NCI-H2196 treated with DMSO at 0.1 percent for 48 hours (cell line): Measurements from ENCODE around the gene RNF130.
A peak's percentile ranks its signal among the peaks of the same experiment; 100 is the strongest.

ENCODE experiments used
- DNase-seq: peaks from one replicate; lab custom pipeline; 2025; ENCODE audit not compliant: unreplicated experiment; lab: John Stamatoyannopoulos, UW

Gene RNF130, protein sequence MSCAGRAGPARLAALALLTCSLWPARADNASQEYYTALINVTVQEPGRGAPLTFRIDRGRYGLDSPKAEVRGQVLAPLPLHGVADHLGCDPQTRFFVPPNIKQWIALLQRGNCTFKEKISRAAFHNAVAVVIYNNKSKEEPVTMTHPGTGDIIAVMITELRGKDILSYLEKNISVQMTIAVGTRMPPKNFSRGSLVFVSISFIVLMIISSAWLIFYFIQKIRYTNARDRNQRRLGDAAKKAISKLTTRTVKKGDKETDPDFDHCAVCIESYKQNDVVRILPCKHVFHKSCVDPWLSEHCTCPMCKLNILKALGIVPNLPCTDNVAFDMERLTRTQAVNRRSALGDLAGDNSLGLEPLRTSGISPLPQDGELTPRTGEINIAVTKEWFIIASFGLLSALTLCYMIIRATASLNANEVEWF

DNA sequence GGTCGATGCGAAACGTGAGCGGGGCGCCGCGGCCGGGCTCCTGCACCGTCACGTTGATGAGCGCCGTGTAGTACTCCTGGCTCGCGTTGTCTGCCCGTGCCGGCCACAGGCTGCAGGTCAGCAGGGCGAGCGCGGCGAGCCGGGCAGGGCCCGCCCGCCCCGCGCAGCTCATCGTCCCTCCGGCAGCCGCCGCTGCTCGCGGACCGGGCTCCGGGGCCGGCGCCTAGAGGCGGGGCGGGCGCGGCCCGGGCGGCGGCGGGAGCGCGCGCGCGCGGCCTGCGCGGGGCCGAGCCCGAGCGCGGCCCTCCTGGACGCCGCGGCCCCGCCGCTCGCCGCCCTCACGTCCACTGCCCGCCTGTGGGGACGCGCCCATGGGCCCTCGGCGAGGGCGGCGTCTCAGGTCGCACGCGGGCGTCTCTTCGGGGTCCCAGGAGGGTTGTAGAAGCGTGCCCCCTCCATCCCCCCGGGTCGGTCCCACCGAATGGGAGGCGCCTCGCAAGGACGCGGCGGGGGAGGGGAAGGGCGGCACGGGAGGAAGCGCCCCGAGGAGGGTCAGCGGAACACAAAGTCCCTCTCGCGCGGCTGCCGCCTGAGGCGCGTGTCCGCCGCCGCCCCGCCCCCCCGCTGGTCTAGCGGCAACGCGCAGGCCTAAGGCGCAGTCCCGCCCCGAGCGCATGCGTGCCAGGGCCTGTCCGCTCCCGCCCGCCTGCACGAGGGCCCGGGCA is at the start of gene RNF130:
TSS of gene RNF130 (minus strand) at position 229 of the 725 bp plus-strand sequence. CDS start at position 172, 57 bp downstream.
- peak; percentile 90 for DNase-seq

DNA sequence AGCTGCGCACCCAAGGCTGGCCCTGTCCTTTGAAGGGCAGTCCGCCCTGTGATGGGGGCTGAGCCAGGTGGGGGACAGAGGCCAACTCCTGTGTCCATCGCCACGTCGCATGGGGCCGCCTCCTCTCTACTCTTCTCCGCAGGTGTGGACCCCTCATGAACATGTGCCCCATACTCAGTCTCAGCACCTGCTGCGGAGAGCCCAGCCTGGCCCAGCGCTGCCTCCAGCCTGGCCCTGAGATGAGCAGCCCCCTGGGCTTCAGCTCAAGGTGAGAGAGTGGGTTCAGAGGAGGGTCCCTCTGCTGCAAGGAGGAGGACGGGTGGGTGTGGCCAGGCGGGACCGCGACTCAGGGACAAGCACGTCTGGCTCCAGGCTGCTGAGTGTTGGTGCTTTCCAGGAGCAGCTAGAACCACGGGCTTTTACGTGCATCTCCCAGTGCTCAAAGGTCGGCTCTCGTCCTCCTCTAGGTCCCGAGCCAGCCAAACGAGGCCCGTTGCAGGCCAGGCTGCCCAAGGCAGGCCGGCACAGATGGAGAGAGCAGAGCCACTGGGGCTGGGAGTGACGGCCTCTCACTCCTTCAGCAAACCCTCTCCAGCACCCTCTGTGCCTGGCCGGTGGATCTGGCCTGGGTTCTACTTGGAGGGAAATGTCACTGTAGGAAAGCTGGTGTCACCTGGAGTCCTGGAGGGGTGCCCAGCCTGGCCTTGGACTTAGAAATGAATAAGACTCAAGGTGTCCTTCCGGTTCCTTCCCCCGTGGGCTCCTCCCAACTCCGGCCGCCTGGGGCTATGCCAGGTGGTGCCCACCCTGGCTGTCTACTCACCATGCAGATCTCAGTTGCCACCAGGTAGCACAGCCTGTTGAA is 48.9 kb upstream of the RNF130 start:
- DNase-seq: no peak

DNA sequence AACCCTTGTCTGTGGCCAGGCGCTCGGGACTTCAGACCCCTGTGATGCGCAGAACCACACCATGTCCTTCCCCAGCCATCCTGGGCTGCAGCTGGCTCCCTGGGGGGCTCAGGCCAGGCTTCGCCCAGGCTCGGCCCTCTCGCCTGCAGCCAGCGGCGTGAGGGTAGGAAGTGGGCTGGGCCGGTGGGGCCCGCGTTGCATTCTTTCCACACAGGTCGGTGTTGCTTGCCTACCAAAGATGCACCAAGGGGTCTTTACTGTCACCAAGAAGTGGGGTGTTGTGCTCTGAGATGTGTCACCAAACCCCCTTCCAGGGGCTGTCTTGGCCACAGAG is 48.3 kb upstream of the RNF130 start:
- DNase-seq: no peak

DNA sequence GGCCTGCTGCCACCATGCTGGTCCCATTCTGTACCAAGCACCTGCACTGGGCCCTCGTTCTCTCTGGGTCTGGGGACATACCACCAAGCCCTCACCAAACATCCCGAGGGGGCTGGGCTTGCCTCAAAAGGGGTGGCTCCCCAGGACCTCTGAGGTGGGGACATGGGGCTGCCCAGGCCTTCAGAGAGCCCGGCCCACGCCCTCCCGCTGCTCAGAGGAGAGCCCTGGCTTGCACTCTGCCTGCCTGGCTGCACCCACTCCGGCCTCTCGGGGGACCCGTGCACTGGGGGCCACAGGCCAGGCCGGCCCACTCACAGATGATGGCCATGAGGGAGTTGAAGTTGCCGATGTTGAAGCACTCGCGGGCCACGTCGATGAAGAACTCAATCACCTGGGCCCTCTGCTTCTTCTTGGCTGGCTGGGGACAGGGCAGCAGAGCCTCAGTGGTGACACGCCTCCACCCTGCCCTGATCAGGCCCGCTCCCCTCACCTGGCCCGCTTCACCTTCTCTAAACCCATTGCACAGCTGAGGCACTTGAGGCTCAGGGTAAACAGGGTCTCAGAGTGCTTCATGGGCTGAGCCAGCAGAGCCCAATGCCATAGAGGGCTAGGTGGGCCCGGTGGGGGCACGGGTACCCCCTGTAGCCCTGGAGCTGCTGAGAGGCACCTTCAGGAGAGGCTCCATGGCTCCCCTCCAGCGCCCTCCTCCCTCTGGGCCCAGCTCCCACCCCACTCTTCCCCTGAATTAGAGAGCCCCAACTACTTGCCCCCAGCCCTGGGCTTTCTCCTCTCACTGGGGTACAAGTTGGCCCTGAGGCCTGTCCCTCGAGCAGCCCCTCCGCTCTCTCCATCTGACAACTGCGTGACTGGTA is 47.7 kb upstream of the RNF130 start:
- no peak for DNase-seq

DNA sequence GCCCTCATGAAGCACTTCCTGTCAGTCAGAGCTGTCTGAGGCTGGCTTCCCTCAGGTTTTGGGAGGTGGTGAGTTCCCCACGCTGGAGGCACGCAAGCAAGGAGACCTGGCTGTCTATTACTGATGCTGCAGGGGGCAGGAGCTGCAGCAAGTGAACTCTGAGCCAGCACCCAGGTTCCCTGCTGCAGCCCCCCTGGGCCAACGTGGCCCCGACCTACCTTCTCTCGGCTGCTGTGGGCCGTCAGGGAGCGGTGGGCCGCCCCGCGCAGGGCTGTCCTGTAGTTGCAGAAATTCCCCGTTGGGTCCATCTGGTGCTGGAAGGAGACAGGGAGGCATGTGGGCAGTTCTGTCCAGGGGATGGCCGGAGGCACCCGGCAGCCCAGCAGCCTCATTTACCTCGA is 46.8 kb upstream of the RNF130 start:
- no peak for DNase-seq

DNA sequence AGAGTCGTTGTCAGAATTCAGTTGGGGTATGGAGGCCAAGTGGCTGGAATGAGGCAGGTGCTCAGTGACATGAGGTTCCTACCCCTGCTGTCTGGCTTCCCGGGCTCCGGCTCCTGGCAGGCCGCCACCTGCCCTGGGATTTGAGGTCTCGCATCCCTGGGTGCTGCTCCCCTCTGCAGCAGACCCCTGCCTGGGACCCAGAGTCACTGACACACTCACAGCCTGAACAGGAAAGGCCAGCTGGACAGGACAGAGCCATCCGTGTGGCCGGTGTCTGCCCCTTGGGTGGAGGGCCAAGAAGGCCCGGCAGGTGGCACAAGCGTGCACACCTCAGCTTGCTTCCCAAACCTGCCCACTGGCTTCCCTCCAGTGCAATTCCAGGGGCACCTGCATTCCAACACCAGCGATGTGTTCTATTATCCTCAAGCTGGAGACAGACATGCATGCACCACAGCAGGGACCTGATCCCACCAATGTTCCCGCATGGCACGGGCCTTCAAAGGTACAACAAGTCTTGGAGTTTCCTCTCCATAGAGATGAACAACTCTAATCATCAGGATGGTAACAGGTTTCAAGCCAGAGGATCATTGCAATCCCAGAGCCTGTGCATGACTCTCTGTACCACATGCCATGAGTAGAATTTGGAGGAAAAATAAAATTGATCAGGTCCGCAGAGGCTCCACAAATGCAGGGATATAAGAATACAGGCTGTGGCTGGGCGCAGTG is 45.6 kb upstream of the RNF130 start:
- no peak for DNase-seq

DNA sequence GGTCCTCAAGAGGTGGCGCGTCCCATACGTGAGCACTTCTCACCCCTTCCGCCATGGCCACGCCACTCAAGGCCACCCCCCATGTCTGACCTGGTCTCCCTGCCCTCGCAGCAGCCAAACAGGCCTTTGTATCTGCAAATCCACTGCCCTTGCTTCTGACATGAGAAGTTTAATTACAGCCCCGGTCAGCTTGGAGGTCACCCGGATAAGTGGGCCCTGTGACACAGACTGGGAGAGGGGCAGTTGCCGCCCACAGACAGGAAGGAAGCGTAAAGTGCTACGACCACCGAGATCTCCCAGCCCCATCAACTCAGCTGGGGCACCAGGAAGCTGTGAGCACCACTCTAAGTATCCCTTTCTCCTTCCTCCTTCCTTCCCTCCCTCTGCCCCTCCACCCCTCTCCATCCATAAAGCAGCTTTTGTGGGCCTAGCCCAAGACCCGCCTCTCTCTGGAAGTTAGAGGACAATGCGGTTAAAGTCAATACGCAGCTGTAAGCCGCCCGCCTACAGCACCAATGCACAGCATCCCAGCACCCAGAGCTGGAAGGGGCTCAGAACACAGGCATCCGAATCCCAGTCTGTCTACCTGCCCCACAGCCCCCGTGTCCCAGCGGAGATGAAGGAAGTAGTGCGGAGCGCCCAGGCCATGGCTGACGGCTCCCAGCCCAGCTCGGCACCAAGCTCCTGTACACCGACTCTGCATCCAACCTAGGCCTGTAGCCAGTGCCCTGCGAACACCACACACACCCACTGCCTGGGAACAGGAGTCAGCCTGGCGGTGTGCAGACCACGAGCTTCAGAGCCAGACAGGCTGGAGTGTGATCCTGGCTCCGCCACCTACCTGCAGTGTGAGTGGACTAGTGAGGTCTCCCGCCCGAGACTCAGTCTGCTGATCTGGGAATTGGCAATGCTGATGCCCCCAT is 44.8 kb upstream of the RNF130 start:
- DNase-seq: no peak

DNA sequence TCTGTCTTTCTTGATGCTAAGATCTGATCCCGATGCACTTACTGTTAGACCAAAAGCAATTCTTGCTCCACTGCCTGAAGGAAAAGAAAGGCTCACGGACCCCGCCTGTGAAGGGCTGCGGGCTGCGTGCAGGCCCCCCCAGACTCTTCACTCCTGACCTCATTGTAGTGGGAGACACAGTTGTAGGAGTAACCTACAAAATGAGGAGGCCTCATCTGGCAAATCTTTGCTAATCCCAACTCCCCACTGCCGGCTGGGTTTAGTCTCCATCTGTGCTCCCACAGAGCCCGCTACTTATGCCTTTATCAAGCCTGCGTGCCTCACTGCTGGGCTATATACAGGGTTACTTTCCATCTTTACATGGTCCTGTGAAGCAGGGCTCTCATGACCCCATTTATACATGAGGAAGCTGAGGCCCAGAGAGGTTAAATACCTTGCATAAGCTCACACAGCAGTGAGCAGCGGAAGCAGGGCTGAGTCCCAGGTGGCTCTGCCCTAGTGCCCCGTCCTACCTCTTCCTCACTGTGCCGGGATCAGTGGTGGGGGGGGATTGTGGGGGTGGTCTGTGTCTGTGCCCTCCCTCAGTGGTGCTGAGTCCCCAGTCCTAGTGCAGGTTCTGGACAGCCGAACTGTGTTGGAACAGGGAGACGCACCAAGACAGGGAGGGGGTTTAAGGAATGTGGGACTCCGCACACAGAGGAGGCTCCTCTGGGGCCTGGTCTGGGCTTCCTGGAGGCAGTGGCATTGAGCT is 43.9 kb upstream of the RNF130 start:
- DNase-seq: no peak

DNA sequence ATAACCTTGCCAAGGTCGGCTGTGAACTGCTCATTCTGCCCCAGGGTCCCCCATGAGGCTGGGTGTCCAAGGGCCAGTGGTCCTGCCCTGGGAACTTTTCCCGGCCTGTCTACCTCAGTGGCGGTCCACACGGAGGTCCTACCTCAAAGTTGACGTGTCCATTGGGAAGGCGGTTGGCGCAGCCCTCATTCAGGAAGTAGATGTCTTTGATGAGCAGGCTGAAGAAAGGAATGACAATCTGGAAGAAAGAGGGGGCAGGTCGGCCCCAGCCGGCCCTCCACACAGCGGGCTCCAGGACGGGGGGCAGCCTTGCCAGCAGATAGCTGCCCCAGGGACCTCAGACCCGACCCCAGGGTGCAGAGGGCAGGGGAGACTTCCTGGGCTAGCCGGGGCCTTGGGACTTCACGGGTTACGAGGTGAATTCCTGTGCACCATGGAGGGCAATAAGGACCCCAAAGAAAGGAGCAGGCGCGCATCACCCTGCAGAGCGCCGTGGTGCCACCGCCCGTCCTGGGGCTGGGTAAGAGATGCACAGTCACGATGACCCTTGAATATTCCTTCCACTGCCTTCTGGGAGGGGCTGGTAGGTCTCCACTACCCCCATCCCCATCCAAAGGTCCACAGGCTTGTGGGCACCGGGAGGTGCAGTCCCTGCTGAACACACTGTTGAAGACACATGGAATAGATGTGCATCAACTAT is 42.9 kb upstream of the RNF130 start:
- no peak for DNase-seq

DNA sequence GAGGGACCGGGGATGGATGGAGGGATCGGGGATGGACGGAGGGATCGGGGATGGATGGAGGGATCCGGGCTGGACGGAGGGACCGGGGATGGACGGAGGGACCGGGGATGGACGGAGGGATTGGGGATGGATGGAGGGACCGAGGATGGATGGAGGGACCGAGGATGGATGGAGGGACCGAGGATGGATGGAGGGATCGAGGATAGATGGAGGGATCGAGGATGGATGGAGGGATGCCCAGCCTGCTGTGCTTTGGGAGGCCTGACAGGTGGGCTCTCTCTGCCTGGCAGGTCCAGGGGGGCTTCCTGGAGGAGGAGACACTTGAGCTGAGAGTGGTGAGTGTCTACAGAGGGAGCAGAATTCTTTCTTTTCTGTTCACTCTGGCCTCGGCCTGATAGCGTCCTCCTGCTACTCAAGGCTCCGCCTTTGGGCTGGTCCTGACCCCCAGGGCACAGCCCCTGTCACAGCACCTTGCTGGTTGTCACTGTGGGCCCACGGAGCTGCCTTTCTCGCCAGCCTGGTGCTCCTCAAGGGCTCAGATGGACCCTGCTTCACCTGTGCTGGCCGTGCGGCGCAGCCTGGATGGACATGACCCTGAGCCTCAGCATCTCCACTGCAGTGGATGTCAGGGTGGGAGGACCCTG is 42.2 kb upstream of the RNF130 start:
- DNase-seq: no peak

DNA sequence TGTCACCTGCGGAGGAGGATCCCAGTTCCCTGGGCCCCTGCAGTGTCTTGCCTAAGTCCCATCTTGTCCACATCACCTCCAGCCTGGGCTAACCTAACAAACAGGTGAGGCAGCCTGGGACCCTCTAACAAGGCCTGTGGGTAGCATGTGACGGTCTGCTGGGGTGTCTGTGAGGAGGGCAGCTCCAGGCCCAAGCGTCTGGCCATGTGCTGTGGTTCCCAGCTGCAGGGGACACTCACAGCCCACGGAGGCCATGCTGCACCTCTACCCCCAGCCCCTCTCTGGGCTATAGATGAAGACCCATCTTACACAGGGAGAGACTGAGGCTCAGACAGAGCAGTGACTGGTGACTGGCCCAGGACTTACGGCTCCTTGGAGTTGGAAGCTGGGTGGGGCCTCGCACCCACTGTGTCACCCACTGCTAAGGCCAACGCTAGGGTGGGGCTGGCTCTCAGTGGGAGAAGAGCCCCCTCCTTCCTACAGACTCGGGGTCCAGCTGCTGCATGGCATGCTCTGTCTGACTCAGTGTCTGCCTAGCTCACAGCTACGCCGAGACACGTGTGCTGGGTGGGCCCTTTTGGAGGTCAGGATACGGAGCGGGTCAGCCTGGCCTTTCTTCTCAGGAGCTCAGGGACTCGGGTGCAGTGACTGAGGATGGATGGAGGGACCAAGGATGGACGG is 40.8 kb upstream of the RNF130 start:
- no peak for DNase-seq

DNA sequence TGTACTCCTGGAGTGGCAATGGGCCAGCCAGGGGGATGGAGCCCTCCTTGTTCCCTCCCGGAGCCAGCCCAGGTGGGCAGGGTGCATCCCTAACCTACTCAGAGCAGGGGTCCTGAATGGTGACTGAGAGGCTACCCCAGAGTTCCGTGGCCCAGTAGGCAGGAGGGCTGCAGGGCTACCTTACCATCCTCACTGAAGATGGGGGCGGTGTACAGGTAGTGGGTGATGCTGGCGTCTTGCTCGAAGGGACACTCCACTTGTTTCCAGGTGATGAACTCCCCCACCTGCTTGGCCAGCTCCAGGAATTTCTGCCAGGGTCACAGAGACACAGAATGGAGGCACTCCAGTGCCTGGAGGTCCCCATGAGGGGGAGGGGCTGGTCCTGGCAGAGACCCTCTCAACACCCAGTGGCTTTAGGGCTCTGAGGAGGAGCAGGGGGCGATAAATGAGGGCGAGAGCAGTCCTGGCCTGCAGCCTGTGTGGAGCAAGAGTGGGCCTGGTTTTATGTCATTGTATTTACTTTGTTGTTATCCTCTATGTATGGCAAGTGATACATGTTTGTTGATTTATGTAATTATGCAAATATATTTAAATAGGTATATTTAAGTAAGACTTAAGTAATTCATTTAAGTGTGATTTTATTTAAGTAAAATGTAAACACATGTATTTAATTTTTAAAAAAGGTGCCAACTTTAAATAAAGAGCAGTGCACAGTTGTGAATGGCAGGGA is 39.9 kb upstream of the RNF130 start:
- DNase-seq: no peak

DNA sequence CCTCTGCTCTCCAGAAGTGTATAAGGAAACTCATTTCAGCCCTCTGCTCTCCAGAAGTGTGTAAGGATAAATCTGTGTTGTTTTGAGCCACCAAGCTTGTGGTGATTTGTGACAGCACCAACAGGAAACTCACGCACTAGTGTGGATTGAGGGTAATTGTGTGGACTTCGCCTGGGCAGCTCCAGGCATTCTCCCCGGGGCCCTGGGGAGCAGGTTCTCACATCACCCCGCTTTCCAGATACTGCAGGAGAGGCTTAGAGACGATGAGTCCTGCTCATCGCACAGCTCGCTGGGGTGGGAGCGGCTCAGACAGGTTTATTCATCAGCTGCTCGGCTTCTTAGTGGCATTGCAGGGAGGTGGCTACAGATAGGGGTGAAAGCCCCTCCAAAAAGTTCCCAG is 38.4 kb upstream of the RNF130 start:
- DNase-seq: no peak

DNA sequence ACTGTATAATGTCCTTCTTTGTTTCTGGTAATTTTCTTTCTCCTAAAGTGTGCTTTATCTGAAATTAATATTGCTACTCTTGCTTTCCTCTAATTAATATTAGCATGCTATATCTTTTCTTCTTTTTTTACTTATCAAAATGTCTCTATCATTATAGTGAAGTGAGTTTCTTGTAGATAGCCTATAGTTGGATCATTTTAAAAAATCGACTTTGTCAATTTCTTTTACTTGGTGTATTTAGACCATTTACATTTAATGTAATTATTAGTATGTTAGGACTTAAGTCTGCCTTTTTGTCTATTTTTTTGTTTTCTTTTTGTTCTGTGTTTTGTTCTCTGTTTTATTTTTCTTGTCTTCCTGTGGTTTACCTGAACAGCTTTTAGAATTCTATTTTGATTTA is 35.4 kb upstream of the RNF130 start:
- no peak for DNase-seq

DNA sequence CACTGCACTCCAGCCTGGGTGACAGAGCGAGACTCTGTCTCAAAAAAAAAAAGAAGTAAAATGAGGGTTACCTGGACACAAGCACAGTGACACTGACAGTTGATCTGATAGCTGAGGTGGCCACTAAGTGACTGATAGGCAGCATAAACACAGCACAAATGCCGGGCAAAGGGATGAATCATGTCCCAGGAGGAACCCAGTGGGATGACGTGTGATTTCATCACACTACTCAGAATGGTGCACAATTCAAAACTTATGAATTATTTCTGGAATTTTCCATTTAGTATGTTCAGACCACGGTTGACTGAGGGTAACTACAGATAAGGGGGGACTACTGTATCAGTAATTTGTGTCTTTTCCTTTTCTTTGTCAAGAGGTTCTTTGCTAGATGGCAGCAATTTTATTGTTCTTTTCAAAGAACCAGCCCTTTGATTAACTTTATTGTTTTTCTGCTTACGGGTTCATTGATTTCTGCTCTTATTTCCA is 34.3 kb upstream of the RNF130 start:
- DNase-seq: no peak

DNA sequence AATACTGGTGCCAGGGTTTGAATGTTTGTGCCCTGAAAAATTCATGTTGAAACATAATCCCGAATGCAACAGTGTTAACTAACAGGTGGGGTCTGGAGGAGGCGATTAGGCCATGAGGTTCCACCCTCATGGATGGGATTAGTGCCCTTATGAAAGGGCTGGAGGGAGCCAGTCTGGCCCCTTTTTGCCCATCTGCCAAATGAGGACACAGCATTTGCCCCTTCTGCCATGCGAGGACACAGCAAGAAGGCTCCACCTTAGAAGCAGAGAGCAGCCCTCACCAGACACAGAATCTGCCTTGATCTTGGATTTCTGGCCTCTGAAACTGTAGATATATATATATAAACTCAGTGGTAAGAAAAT is 32.6 kb upstream of the RNF130 start:
- no peak for DNase-seq
